Hepatocyte (in vitro differentiated cells): ENCODE data around the gene PHF3.

Experiments
- EZH2phosphoT487 ChIP-seq: fragments of 200-600 bp; sonication (generic); IDR thresholded peaks from one replicate; pipeline ENCODE4 v1.6.1; 2018; ENCODE audit warnings: antibody characterized with exemption, mild to moderate bottlenecking, low read depth, moderate library complexity; ENCODE audit not compliant: unreplicated experiment, severe bottlenecking
- TF ChIP-seq, protein P1 (sequence below): fragments of 200-600 bp; sonication (generic); IDR thresholded peaks from 2 replicates; pipeline ENCODE4 v1.5.1; 2016; ENCODE audit warnings: antibody characterized with exemption, mild to moderate bottlenecking; ENCODE audit not compliant: poor library complexity

DNA sequence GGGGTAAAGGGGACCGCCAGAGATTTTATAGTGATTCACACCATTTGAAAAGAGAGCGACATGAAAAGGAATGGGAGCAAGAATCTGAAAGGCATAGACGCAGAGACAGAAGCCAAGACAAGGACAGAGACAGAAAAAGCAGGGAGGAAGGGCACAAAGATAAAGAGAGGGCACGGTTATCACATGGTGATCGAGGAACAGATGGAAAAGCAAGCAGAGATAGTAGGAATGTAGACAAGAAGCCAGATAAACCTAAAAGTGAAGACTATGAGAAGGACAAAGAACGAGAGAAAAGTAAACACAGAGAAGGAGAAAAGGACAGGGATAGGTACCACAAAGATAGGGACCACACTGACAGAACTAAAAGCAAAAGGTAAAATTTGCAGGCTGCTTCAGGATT, 77.7 kb downstream of the PHF3 start:
- TF ChIP-seq, protein P1, sequence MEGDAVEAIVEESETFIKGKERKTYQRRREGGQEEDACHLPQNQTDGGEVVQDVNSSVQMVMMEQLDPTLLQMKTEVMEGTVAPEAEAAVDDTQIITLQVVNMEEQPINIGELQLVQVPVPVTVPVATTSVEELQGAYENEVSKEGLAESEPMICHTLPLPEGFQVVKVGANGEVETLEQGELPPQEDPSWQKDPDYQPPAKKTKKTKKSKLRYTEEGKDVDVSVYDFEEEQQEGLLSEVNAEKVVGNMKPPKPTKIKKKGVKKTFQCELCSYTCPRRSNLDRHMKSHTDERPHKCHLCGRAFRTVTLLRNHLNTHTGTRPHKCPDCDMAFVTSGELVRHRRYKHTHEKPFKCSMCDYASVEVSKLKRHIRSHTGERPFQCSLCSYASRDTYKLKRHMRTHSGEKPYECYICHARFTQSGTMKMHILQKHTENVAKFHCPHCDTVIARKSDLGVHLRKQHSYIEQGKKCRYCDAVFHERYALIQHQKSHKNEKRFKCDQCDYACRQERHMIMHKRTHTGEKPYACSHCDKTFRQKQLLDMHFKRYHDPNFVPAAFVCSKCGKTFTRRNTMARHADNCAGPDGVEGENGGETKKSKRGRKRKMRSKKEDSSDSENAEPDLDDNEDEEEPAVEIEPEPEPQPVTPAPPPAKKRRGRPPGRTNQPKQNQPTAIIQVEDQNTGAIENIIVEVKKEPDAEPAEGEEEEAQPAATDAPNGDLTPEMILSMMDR: no peak
- no peak for TF ChIP-seq EZH2phosphoT487
